SK-N-MC (cell line): ENCODE measurements around the gene MAP6.
"Not testable (repeated sequence)": the region's sequence is repeated elsewhere in the genome, so short reads cannot be mapped to it uniquely, and the experiment has no call there.

Experiments used
- EZH2 ChIP-seq: fragments of 200-600 bp; sonication (generic); IDR thresholded peaks from one replicate; pipeline ENCODE4 v1.6.1; 2017; ENCODE audit warnings: antibody characterized with exemption
- FOXP2 ChIP-seq: optimal IDR thresholded peaks from 2 replicates; pipeline ENCODE3; 2011; ENCODE audit warnings: mild to moderate bottlenecking, moderate library complexity; ENCODE audit not compliant: insufficient read depth; ENCODE audit errors: extremely low read length, control extremely low read depth
- POLR2AphosphoS5 ChIP-seq: IDR thresholded peaks from 2 replicates; pipeline ENCODE4 v1.6.1; 2012; ENCODE audit warnings: mild to moderate bottlenecking, low read depth, low read length, borderline replicate concordance

GRCh38 chr11:75683856-75684255, 15.0 kb upstream of the MAP6 start:
- TF ChIP-seq POLR2AphosphoS5, EZH2, FOXP2: not testable (repeated sequence)
